ENCODE measurements around the gene CHST6. TPM values are rescaled to one million over a fixed set of nuclear protein-coding genes. Genes with fewer than 3 reads are reported as not detected.

The CHST6 gene
- total and polyA plus RNA-seq, 2 donors (not counting 1 experiment from before 2014, with no cell fraction given): 0.17 TPM; not detected in 1

GRCh38 chr16:75514296-75514695 lies 19.1 kb upstream of the CHST6 start:
- H3K4me2 ChIP-seq (replicated peaks; ENCODE audit: low read depth, low read length, poor library complexity, severe bottlenecking): no peak overlapping the region
- no peaks in the 10 kb centered on the region for H3K9me3 ChIP-seq (ENCODE audit: control extremely low read depth in 1 of 3, control insufficient read depth in 2 of 3, insufficient read depth in 1 of 3, low read length in 2 of 3)
- H3K4me3 ChIP-seq (ENCODE audit: control extremely low read depth in 1 of 5, extremely low read depth in 1 of 5, insufficient read depth in 1 of 5, low read depth in 2 of 5, low read length in 4 of 5): no peak overlapping the region
- H3K27me3 ChIP-seq (replicated peaks in 1 of 4; ENCODE audit: control extremely low read depth in 1 of 4, control insufficient read depth in 3 of 4, insufficient read depth in 4 of 4, low read length in 3 of 4): no peaks in the 10 kb centered on the region
- Mint-ChIP-seq H3K9me3 (ENCODE audit: insufficient read depth) (no peaks in the 10 kb centered on the region), H3K27me3 (no peaks in the 10 kb centered on the region), H3K4me3 (no peak overlapping the region), H3K27ac (no peak overlapping the region), H3K4me1 (peaks cover 12% of the 10 kb centered on the region)
- TF ChIP-seq CTCF (IDR thresholded peaks at IDR 0.05): no peak
- TF ChIP-seq EZH2 (IDR thresholded peaks at IDR 0.05; ENCODE audit: borderline replicate concordance, insufficient read depth, low read depth, low read length, poor library complexity, severe bottlenecking): no peak
- peaks cover 0 to 13% of the 10 kb centered on the region in 2 donors for H3K4me1 ChIP-seq (ENCODE audit: control insufficient read depth in 2 of 2, insufficient read depth in 2 of 2, low read length in 2 of 2)
- H2AFZ ChIP-seq (ENCODE audit: insufficient read depth, low read depth, low read length, poor library complexity, severe bottlenecking): no peak overlapping the region
- H4K20me1 ChIP-seq (ENCODE audit: control insufficient read depth, insufficient read depth, low read length, poor library complexity, severe bottlenecking): no peaks in the 10 kb centered on the region
- H3K27ac ChIP-seq (ENCODE audit: low read length in 2 of 2): no peak overlapping the region
- WGBS (ENCODE audit: insufficient coverage): 91% methylated on average over 6 of the region's 11 CpGs
- H3K79me2 ChIP-seq (ENCODE audit: control insufficient read depth, insufficient read depth, low read length): no peaks in the 10 kb centered on the region
- H3K36me3 ChIP-seq (replicated peaks in 1 of 2; ENCODE audit: control extremely low read depth in 1 of 2, control insufficient read depth in 1 of 2, extremely low read depth in 1 of 2, insufficient read depth in 2 of 2, low read length in 1 of 2): no peaks in the 10 kb centered on the region
- ChIA-PET POLR2A (no interaction called here), CTCF (interaction anchor here (1.0 kb wide), 1 partner anchor 42 kb away, joined by 4 read pairs; no protein-coding TSS in a partner anchor)
- ATAC-seq (ENCODE audit: low read depth): no peak
- DNase-seq: no peak
- H3K9ac ChIP-seq (ENCODE audit: low read length): no peak overlapping the region
- intact Hi-C loops (cut with micrococcal nuclease): no loop called here

- H4K20me1 ChIP-seq (ENCODE audit: control insufficient read depth, insufficient read depth, low read length, poor library complexity, severe bottlenecking): no peaks in the 10 kb centered on the region
- H3K9ac ChIP-seq (ENCODE audit: low read length): no peak overlapping the region
- Mint-ChIP-seq H3K9me3 (ENCODE audit: insufficient read depth) (no peaks in the 10 kb centered on the region), H3K4me3 (no peak overlapping the region), H3K27ac (no peak overlapping the region), H3K27me3 (peaks cover 8% of the 10 kb centered on the region), H3K4me1 (no peaks in the 10 kb centered on the region)
- CTCF ChIA-PET: no interaction called here
- no peak overlapping the region for H3K4me3 ChIP-seq (ENCODE audit: control extremely low read depth in 1 of 5, extremely low read depth in 1 of 5, insufficient read depth in 1 of 5, low read depth in 2 of 5, low read length in 4 of 5)
- H3K36me3 ChIP-seq (replicated peaks in 1 of 2; ENCODE audit: control extremely low read depth in 1 of 2, control insufficient read depth in 1 of 2, extremely low read depth in 1 of 2, insufficient read depth in 2 of 2, low read length in 1 of 2): no peaks in the 10 kb centered on the region
- H3K27ac ChIP-seq (ENCODE audit: low read length in 2 of 2): no peak overlapping the region
- ATAC-seq (ENCODE audit: low read depth): no peak
- POLR2A ChIA-PET: no interaction called here
- WGBS (ENCODE audit: insufficient coverage): no CpG with 5 or more reads among the region's 7 CpGs
- DNase-seq: no peak
- no peak overlapping the region for H2AFZ ChIP-seq (ENCODE audit: insufficient read depth, low read depth, low read length, poor library complexity, severe bottlenecking)
- peaks cover 0 to 3% (median 0%) of the 10 kb centered on the region in 4 experiments for H3K27me3 ChIP-seq (replicated peaks in 1 of 4; ENCODE audit: control extremely low read depth in 1 of 4, control insufficient read depth in 3 of 4, insufficient read depth in 4 of 4, low read length in 3 of 4)
- no peak overlapping the region for H3K4me2 ChIP-seq (replicated peaks; ENCODE audit: low read depth, low read length, poor library complexity, severe bottlenecking)
- H3K79me2 ChIP-seq (ENCODE audit: control insufficient read depth, insufficient read depth, low read length): no peaks in the 10 kb centered on the region
- no peaks in the 10 kb centered on the region for H3K9me3 ChIP-seq (ENCODE audit: control extremely low read depth in 1 of 3, control insufficient read depth in 2 of 3, insufficient read depth in 1 of 3, low read length in 2 of 3)
- no peak for TF ChIP-seq EZH2 (IDR thresholded peaks at IDR 0.05; ENCODE audit: borderline replicate concordance, insufficient read depth, low read depth, low read length, poor library complexity, severe bottlenecking)
- TF ChIP-seq CTCF (IDR thresholded peaks at IDR 0.05): no peak
- intact Hi-C loops (cut with micrococcal nuclease): no loop called here
- no peaks in the 10 kb centered on the region for H3K4me1 ChIP-seq (ENCODE audit: control insufficient read depth in 2 of 2, insufficient read depth in 2 of 2, low read length in 2 of 2)
These were observed 11.3 kb upstream of the CHST6 start for GRCh38 chr16:75506574-75506973.

Measured in B cell (primary cell).